Breast epithelium (tissue), 3 donors: Measurements from ENCODE around the gene RICTOR.

Source experiments
- POLR2AphosphoS5 ChIP-seq, 3 donors: sonication (generic); formaldehyde crosslinking; IDR thresholded peaks; one replicate each; pipeline ENCODE4 v1.6.1; 2017; ENCODE audit warnings: antibody characterized with exemption in 3 of 3
- TF ChIP-seq, protein P1 (sequence below), 3 donors: fragments of 450-650 bp; IDR thresholded peaks; one replicate each; pipeline ENCODE4 v1.5.1; 2016 to 2017; ENCODE audit warnings: antibody characterized with exemption in 3 of 3, mild to moderate bottlenecking in 3 of 3, moderate library complexity in 3 of 3

- no peak for TF ChIP-seq POLR2AphosphoS5 (IDR thresholded peaks at IDR 0.05)
- TF ChIP-seq, protein P1, sequence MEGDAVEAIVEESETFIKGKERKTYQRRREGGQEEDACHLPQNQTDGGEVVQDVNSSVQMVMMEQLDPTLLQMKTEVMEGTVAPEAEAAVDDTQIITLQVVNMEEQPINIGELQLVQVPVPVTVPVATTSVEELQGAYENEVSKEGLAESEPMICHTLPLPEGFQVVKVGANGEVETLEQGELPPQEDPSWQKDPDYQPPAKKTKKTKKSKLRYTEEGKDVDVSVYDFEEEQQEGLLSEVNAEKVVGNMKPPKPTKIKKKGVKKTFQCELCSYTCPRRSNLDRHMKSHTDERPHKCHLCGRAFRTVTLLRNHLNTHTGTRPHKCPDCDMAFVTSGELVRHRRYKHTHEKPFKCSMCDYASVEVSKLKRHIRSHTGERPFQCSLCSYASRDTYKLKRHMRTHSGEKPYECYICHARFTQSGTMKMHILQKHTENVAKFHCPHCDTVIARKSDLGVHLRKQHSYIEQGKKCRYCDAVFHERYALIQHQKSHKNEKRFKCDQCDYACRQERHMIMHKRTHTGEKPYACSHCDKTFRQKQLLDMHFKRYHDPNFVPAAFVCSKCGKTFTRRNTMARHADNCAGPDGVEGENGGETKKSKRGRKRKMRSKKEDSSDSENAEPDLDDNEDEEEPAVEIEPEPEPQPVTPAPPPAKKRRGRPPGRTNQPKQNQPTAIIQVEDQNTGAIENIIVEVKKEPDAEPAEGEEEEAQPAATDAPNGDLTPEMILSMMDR (IDR thresholded peaks at IDR 0.05), result no peak
Observed at GRCh38 chr5:38916802-38917201, 157.4 kb downstream of the RICTOR start.
